ENCODE data around the gene PADI1. TPM values are rescaled to one million over a fixed set of nuclear protein-coding genes. Genes with fewer than 3 reads are reported as not detected.

The PADI1 gene
- total RNA-seq, 4 donors from 2014 or later = not detected

GRCh38 chr1:17184822-17185484 lies 20.0 kb upstream of the PADI1 start:
- TF ChIP-seq CTCF (IDR thresholded peaks at IDR 0.05; ENCODE audit: low read depth) = no peak

DNA sequence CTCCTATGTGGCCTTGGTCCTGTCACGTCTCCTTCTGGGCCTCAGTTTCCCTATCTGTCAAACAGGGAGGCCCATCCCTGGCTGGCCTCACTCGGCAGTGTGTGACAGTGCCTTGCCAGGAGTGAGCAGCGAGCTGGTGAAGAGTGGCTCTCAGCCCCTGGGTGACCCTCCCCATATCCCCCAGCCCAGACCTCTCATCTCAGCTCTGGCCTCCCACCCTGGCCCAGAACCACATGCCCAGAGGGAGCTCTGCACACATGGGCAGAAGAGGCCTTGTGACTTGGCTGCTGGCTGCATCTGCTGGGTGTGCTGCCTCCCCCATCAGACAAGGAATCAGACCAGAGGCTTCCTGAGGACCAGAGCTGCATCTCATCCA lies 19.5 kb upstream of the PADI1 start:
- TF ChIP-seq CTCF (IDR thresholded peaks at IDR 0.05; ENCODE audit: low read depth) = no peak

DNA sequence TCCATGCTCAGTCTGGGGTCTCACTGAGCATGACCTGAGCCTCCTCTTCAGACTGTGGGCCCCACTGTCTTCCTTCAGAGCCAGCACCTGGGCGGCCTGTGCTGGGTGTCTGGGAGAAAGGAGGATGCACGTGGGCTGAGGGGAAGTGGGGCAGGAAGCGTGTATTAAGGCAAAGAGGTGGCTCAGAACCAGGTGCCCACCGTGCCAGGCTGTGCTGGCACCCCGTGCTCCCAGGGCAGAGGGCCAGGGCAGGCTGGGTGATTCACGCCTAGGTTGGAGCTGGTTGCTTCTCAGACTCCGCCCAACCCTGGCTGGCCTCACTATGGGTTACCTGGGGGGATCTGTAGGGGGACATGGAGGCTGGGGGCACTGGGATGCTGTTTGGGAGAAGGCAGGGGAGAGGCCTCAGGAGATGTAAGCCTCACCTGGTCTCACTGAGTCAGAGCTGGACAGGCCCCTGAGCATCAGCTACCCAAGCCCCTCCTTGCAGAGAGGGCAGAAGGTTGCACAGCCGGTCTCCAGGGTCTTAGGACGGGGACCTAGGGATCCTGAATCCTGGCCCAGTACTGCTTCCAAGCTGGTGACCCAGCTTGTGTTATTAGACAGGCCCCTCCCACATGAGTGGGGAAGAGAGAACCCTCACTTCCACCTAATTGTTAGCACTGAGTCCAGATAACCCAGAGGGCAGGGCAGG lies 18.6 kb upstream of the PADI1 start:
- no peak for TF ChIP-seq CTCF (IDR thresholded peaks at IDR 0.05; ENCODE audit: low read depth)

DNA sequence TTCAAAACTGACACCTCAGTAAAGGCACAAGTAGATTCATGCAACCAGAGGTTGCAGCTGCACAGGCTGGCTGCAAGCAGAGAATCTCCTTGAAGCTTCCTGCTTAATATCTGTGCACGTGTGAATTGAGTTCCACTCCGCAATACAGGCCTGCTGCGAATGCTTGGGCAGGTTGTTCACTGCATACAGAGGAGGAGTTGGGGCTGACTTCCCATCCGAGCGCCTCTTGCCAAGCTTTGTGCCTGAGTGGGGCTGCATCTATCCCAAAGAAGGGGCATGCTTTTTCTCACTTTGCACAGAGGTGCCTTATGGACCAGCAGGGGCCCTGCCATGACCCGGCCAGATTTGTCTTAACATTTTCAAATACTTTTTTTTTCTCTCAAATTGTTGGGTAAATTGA lies 17.9 kb upstream of the PADI1 start:
- TF ChIP-seq CTCF (IDR thresholded peaks at IDR 0.05; ENCODE audit: low read depth) = no peak

DNA sequence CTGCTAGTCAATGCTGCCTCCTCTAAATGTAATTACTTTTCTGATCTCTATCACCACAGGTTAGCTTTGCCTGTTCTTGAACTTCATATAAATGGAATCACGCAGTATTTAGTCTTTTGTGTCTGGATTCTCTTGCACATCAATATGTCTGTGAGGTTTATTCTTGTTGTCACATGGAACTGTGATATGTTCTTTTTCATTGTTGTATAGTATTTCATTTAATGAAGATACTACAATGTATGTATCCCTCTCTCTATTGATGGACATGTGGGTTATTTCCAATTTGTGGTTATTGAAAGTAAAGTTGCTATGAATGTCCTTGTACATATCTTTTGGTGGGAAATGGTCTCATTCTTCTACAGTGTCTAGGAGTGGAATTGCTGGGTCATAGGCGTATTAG lies 16.7 kb upstream of the PADI1 start:
- TF ChIP-seq CTCF (IDR thresholded peaks at IDR 0.05; ENCODE audit: low read depth) = no peak

DNA sequence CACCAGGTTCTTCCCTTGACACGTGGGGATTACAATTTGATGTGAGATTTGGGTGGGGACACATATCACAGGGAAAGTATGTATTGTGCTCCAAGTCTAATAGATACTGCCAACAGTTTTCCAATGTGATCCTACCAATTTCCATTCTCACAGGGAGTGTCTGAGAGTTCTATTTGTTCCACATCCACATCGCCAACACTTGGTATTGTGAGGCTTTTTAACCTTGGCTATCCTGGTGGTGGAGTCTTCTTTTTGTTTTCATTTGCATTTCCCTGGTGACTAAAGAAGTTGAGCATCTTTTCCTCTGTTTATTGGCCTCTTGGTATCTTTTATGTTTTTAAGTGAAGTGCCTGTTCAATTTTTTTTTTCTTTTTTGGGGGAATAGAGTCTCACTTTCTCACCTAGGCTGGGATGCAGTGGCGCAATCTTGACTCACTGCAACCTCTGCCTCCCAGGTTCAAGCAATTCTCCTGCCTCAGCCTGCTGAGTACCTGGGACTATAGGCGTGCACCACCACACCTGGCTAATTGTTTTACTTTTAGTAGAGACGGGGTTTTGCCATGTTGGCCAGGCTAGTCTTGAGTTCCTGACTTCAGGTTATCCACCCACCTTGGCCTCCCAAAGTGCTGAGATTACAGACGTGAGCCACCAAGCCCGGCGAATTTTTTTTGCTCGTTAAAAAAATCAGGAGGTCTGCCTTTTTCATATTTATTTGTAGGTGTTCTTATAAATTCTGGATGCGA lies 15.9 kb upstream of the PADI1 start:
- no peak for TF ChIP-seq CTCF (IDR thresholded peaks at IDR 0.05; ENCODE audit: low read depth)

- TF ChIP-seq CTCF (IDR thresholded peaks at IDR 0.05; ENCODE audit: low read depth) = no peak
Observed at GRCh38 chr1:17189632-17189990, 15.3 kb upstream of the PADI1 start.
